ENCODE data around the gene IL23R. TPM values are rescaled to one million over a fixed set of nuclear protein-coding genes. Genes with fewer than 3 reads are reported as not detected.
A peak's percentile ranks its signal among the peaks of the same experiment; 100 is the strongest.

The IL23R gene
- total and polyA plus RNA-seq, 2 donors (not counting 1 experiment from before 2014, with no cell fraction given) = not detected

GRCh38 chr1:67306547-67306946 lies 140.3 kb downstream of the IL23R start:
- no peaks in the 10 kb centered on the region for H3K9me3 Mint-ChIP-seq (ENCODE audit: insufficient read depth)
- H3K4me1 Mint-ChIP-seq = peaks cover 12% of the 10 kb centered on the region
- no peaks in the 10 kb centered on the region for H3K79me2 ChIP-seq (ENCODE audit: control insufficient read depth, insufficient read depth, low read length)
- peaks cover 10 to 13% of the 10 kb centered on the region in 2 donors for H3K4me1 ChIP-seq (ENCODE audit: control insufficient read depth in 2 of 2, insufficient read depth in 2 of 2, low read length in 2 of 2)
- no peak overlapping the region for H3K27ac Mint-ChIP-seq
- WGBS (ENCODE audit: insufficient coverage) = 100% methylated on average over 3 of the region's 7 CpGs
- DNase-seq (no peak), ATAC-seq (ENCODE audit: low read depth) (no peak)
- no peak for TF ChIP-seq CTCF (IDR thresholded peaks at IDR 0.05)
- no peak for TF ChIP-seq EZH2 (IDR thresholded peaks at IDR 0.05; ENCODE audit: borderline replicate concordance, insufficient read depth, low read depth, low read length, poor library complexity, severe bottlenecking)
- no peak overlapping the region for H3K4me3 ChIP-seq (ENCODE audit: control extremely low read depth in 1 of 5, extremely low read depth in 1 of 5, insufficient read depth in 1 of 5, low read depth in 2 of 5, low read length in 4 of 5)
- H3K36me3 ChIP-seq (replicated peaks in 1 of 2; ENCODE audit: control extremely low read depth in 1 of 2, control insufficient read depth in 1 of 2, extremely low read depth in 1 of 2, insufficient read depth in 2 of 2, low read length in 1 of 2) = no peaks in the 10 kb centered on the region
- H3K9me3 ChIP-seq (ENCODE audit: control extremely low read depth in 1 of 3, control insufficient read depth in 2 of 3, insufficient read depth in 1 of 3, low read length in 2 of 3) = no peaks in the 10 kb centered on the region
- no peak overlapping the region for H3K4me2 ChIP-seq (replicated peaks; ENCODE audit: low read depth, low read length, poor library complexity, severe bottlenecking)
- no peak overlapping the region for H2AFZ ChIP-seq (ENCODE audit: insufficient read depth, low read depth, low read length, poor library complexity, severe bottlenecking)
- no peak overlapping the region for H3K4me3 Mint-ChIP-seq
- no peaks in the 10 kb centered on the region for H4K20me1 ChIP-seq (ENCODE audit: control insufficient read depth, insufficient read depth, low read length, poor library complexity, severe bottlenecking)
- no peak overlapping the region for H3K9ac ChIP-seq (ENCODE audit: low read length)
- H3K27me3 ChIP-seq (replicated peaks in 1 of 4; ENCODE audit: control extremely low read depth in 1 of 4, control insufficient read depth in 3 of 4, insufficient read depth in 4 of 4, low read length in 3 of 4) = peaks cover 0 to 17% (median 14%) of the 10 kb centered on the region in 4 experiments
- POLR2A ChIA-PET = no interaction called here
- CTCF ChIA-PET = no interaction called here
- H3K27me3 Mint-ChIP-seq = peaks cover 36% of the 10 kb centered on the region
- H3K27ac ChIP-seq (ENCODE audit: low read length in 2 of 2) = no peak overlapping the region
- intact Hi-C loops (cut with micrococcal nuclease) = loop anchor here (5.0 kb wide), 1 partner anchor 36 kb away; no protein-coding TSS in a partner anchor

- H3K27ac Mint-ChIP-seq = peak within 1 kb of the TSS; percentile 10
- Histone ChIP-seq H3K4me3 (ENCODE audit: control extremely low read depth in 1 of 5, extremely low read depth in 1 of 5, insufficient read depth in 1 of 5, low read depth in 2 of 5, low read length in 4 of 5) (peak within 1 kb of the TSS; percentile 16 to 63 (median 39)), H3K4me1 (ENCODE audit: control insufficient read depth in 2 of 2, insufficient read depth in 2 of 2, low read length in 2 of 2) (peaks cover 10 to 13% of the 10 kb centered on the region in 2 donors), H3K9me3 (ENCODE audit: control extremely low read depth in 1 of 3, control insufficient read depth in 2 of 3, insufficient read depth in 1 of 3, low read length in 2 of 3) (no peaks in the 10 kb centered on the region), H4K20me1 (ENCODE audit: control insufficient read depth, insufficient read depth, low read length, poor library complexity, severe bottlenecking) (no peaks in the 10 kb centered on the region), H3K4me2 (replicated peaks; ENCODE audit: low read depth, low read length, poor library complexity, severe bottlenecking) (peak within 1 kb of the TSS; percentile 83), H3K27ac (ENCODE audit: low read length in 2 of 2) (no peak within 1 kb of the TSS), H2AFZ (ENCODE audit: insufficient read depth, low read depth, low read length, poor library complexity, severe bottlenecking) (peak within 1 kb of the TSS; percentile 72), H3K36me3 (replicated peaks in 1 of 2; ENCODE audit: control extremely low read depth in 1 of 2, control insufficient read depth in 1 of 2, extremely low read depth in 1 of 2, insufficient read depth in 2 of 2, low read length in 1 of 2) (no peaks in the 10 kb centered on the region), H3K27me3 (replicated peaks in 1 of 4; ENCODE audit: control extremely low read depth in 1 of 4, control insufficient read depth in 3 of 4, insufficient read depth in 4 of 4, low read length in 3 of 4) (peaks cover 0 to 17% (median 14%) of the 10 kb centered on the region in 4 experiments), H3K9ac (ENCODE audit: low read length) (peak within 1 kb of the TSS; percentile 53), H3K79me2 (ENCODE audit: control insufficient read depth, insufficient read depth, low read length) (no peaks in the 10 kb centered on the region)
- ATAC-seq (ENCODE audit: low read depth) = peak; percentile 58
- WGBS (ENCODE audit: insufficient coverage) = 2% methylated on average over 63 of the region's 75 CpGs
- ChIA-PET CTCF (no interaction called here), POLR2A (no interaction called here)
- intact Hi-C loops (cut with micrococcal nuclease) = loop anchor here (5.0 kb wide), 1 partner anchor 35 kb away; no protein-coding TSS in a partner anchor
- H3K9me3 Mint-ChIP-seq (ENCODE audit: insufficient read depth) = no peaks in the 10 kb centered on the region
- TF ChIP-seq CTCF (IDR thresholded peaks at IDR 0.05) (no peak), EZH2 (IDR thresholded peaks at IDR 0.05; ENCODE audit: borderline replicate concordance, insufficient read depth, low read depth, low read length, poor library complexity, severe bottlenecking) (peak; percentile 56)
- peak within 1 kb of the TSS; percentile 87 for H3K4me3 Mint-ChIP-seq
- H3K4me1 Mint-ChIP-seq = peaks cover 12% of the 10 kb centered on the region
- peaks cover 36% of the 10 kb centered on the region for H3K27me3 Mint-ChIP-seq
- peak; percentile 29 for DNase-seq
Measured at GRCh38 chr1:67307251-67308060, 141.2 kb downstream of the IL23R start, which contains the start of gene IL12RB2. Gene IL12RB2, plus strand, starts transcription at chr1:67307873. Its CDS starts 12,496 bp downstream, at chr1:67320369.
